K562 (cell line): ENCODE results near the gene RTP3.

Experiments used
- BRD4 ChIP-seq: fragments of 200-600 bp; sonication (generic); IDR thresholded peaks from 2 replicates; pipeline ENCODE4 v1.6.1; 2017; ENCODE audit warnings: inconsistent platforms
- GABPB1 ChIP-seq: sonication (generic); formaldehyde crosslinking; IDR thresholded peaks from 2 replicates; pipeline ENCODE4 v1.8.0; 2022; ENCODE audit warnings: mild to moderate bottlenecking, missing genetic modification reagents
- TAF9B ChIP-seq: fragments of 450-650 bp; IDR thresholded peaks from 2 replicates; pipeline ENCODE4 v1.6.1; 2018; ENCODE audit warnings: mild to moderate bottlenecking; ENCODE audit not compliant: partially characterized antibody
- ZFP30 ChIP-seq: fragments of 250-450 bp; sonication (Bioruptor Pico); IDR thresholded peaks from 2 replicates; pipeline ENCODE4 v1.8.0; 2022; ENCODE audit warnings: moderate library complexity, mild to moderate bottlenecking, inconsistent platforms, borderline replicate concordance
- ZNF121 ChIP-seq: sonication (generic); formaldehyde crosslinking; conservative IDR thresholded peaks from 2 replicates; pipeline ENCODE4 v1.8.0; 2022; ENCODE audit warnings: missing genetic modification reagents

- no peak for TF ChIP-seq GABPB1 (CRISPR knock-in tag)
- no peak for TF ChIP-seq ZFP30 (CRISPR knock-in tag)
- TF ChIP-seq TAF9B: no peak
- no peak for TF ChIP-seq ZNF121 (CRISPR knock-in tag)
- no peak for TF ChIP-seq BRD4
These were observed 20.6 kb upstream of the RTP3 start for GRCh38 chr3:46477145-46477544.
